LoVo (cell line): ENCODE results near the gene GSTA4.
"Not testable (repeated sequence)": the region's sequence is repeated elsewhere in the genome, so short reads cannot be mapped to it uniquely, and the experiment has no call there.

Source experiments
- DNase-seq: peaks from one replicate; pipeline ENCODE4 v3.0.0-alpha.2; 2016; ENCODE audit warnings: low spot score

GSTA4 gene

GRCh38 chr6:53014063-53014462 is 19.0 kb upstream of the GSTA4 start:
- no peak for DNase-seq

- no peak for DNase-seq
These were observed 16.9 kb upstream of the GSTA4 start for GRCh38 chr6:53011979-53012378.

- DNase-seq = no peak
These were observed 15.4 kb upstream of the GSTA4 start for GRCh38 chr6:53010504-53010903.

GRCh38 chr6:53009511-53009910 is 14.4 kb upstream of the GSTA4 start:
- no peak for DNase-seq

GRCh38 chr6:53009056-53009455 is 14.0 kb upstream of the GSTA4 start:
- DNase-seq = no peak

GRCh38 chr6:53008192-53008687 is 13.2 kb upstream of the GSTA4 start:
- not testable (repeated sequence) for DNase-seq

- no peak for DNase-seq
These were observed 10.7 kb upstream of the GSTA4 start for GRCh38 chr6:53005663-53006250.

- DNase-seq = no peak
These were observed 4.4 kb upstream of the GSTA4 start for GRCh38 chr6:52999456-52999855.

GRCh38 chr6:52998603-52999002 is 3.5 kb upstream of the GSTA4 start:
- DNase-seq = no peak

- peak; percentile 69 for DNase-seq
These were observed 995 bp upstream of the GSTA4 start for GRCh38 chr6:52995913-52996645.

- DNase-seq = no peak
These were observed 320 bp downstream of the GSTA4 start for GRCh38 chr6:52994839-52995088.

GRCh38 chr6:52994031-52994838 is 849 bp downstream of the GSTA4 start:
- peak; percentile 19 for DNase-seq

GRCh38 chr6:52992980-52993920 is 1.8 kb downstream of the GSTA4 start:
- no peak for DNase-seq

GRCh38 chr6:52990342-52990741 is 4.7 kb downstream of the GSTA4 start:
- peak; percentile 48 for DNase-seq

GRCh38 chr6:52985228-52985627 is 9.9 kb downstream of the GSTA4 start:
- DNase-seq = no peak

- no peak for DNase-seq
These were observed 10.8 kb downstream of the GSTA4 start for GRCh38 chr6:52984247-52984646.

- no peak for DNase-seq
These were observed 11.8 kb downstream of the GSTA4 start for GRCh38 chr6:52983159-52983848.

- no peak for DNase-seq
These were observed 12.4 kb downstream of the GSTA4 start for GRCh38 chr6:52982680-52983079.

GRCh38 chr6:52981222-52981900 is 13.7 kb downstream of the GSTA4 start:
- DNase-seq = no peak

GRCh38 chr6:52976591-52977035 is 18.5 kb downstream of the GSTA4 start:
- DNase-seq = no peak

- DNase-seq = no peak
These were observed 18.9 kb downstream of the GSTA4 start for GRCh38 chr6:52976149-52976548.
